Femur (tissue), 1 donor: ENCODE measurements around the gene CDSN.

ENCODE experiments used
- DNase-seq: peaks from one replicate; pipeline ENCODE4 v3.0.0-alpha.2; 2017

Gene CDSN

DNA sequence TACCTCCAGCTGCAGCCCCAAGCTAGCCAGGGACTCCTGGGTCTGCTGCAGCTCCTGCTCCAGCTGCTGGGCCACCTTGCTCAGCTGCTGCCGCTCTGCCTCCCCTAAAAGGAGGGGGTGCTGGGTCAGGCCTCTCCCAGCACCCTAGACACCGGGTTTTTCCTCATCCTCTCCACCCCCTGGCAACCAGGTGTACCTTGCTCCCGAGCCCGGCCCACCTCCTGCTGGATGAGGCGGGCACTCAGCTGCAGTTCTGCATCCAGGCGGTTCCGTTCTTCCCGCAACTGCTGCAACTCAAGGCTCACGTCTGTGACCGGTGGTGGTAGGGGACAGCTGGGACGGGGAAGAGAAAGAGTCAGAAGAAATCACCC, 24.7 kb upstream of the CDSN start:
- no peak for DNase-seq

GRCh38 chr6:31144296-31144969, 24.2 kb upstream of the CDSN start:
- DNase-seq, result no peak

- DNase-seq, result peak; percentile 57
Observed at GRCh38 chr6:31143148-31143547, 22.9 kb upstream of the CDSN start.

DNA sequence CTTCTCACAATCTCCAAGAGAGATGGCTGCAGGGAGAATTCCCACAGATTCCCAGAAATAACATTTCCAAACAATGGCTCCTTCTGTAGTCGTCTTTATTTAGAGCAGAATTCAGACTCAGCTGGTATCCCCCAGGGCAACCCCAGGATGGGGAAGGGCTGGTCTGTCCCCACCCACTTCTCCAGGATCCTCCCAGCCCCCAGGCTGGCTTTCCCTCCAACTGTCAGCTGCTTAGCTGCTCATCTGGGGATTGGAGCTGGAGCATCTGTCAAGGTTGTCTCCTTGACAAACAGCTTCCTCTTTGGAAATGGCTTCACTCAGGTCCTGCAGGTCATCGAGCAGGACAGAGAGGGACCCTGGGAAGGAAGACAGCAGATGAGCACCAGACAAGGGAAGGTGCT, 22.1 kb upstream of the CDSN start:
- no peak for DNase-seq

- DNase-seq, result no peak
Observed at GRCh38 chr6:31140643-31141042, 20.4 kb upstream of the CDSN start.

DNA sequence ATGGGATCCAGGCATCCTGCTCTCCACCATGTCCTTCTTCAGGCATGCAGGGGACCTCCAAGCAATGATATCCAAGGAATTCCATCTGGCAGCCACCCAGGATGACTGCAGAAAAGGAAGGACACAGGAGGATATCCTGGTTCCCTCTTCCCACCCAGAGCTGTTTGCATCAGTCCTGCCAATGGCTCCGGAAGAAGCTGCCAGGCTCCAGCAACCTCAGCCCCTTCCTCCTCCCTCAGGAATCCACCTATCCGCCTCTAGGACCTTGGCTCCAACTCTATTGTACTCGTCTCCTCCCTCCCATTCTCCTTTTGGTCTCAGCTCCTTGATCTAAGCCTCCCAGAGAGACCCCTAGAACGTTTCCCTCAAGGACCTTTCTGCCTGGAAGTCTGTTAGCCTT, 19.4 kb upstream of the CDSN start:
- no peak for DNase-seq

DNA sequence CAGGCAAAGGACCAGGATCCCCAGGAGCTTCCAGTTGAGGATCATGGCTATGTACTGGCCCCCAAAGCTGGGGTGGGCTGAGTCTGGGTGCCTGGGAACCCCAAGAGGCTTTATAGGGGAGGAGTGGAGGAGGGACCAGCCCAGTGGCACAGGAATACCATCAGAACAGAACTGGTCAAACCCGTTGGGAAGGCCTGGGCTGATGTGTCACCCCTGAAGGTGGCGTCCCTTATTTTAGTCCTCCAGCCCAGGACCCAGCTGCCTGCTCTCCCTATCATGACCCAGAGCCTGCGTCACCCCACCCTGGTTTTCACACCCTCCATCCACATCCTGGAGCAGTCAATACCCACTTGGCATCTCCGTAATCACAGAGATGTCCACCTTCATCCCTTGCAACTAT, 18.7 kb upstream of the CDSN start, which contains the start of gene PSORS1C2:
Gene PSORS1C2 (minus strand): TSS at position 85 of the 400 bp plus-strand sequence. CDS start 40 bp downstream, at position 45.
- DNase-seq, result no peak

DNA sequence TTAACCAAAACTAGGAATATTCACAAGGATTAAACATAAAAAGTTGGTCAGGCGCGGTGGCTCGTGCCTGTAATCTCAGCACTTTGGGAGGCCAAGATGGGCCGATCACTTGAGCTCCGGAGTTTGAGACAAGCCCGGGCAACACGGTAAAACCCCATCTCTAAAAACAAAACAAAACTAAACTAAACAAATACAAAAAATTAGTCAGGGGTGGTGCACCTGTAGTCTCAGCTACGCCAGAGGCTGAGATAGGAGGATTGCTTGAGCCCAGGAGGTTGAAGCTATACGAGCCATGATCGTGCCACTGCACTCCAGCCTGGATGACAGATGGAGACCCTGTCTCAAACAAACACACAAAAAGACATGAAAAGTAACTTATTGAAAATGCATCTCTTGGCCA, 15.5 kb upstream of the CDSN start:
- no peak for DNase-seq

- no peak for DNase-seq
Observed at GRCh38 chr6:31132806-31133205, 12.6 kb upstream of the CDSN start.

DNA sequence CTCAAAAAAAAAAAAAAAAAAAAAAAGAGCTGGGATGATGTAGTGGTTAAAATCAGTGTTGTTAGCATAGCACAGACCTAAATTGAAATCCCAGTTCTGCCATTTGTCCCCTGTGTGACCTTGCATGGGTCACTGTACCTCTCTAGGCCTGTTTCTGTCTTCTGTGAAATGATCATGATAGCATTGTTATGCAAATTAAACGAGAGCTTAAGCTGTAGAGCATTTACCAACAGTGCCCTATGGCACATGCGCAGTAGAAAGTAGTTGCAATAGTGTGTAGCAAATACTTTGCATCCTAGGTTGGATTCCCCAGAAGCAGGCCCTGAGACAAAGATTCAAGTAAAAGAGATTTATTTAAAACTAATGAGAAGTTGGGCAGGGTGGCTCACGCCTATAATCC, 11.3 kb upstream of the CDSN start:
- no peak for DNase-seq

DNA sequence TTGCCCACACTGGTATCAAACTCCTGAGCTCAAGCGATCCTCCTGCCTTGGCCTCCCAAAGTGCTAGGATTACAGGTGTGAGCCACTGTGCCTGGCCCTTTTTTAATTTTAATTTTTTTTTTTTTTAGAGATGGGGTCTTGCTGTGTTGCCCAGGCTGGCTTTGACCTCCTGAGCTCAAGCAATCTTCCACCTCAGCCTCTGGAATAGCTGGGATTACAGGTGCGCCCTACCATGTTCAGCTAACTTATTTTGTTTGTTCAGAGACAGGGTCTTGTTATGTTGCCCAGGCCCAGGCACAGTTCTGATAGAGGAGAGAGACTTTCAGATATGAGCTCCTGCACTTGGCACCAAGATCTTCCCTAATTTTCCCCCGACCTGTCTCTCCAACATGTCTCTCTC, 10.5 kb upstream of the CDSN start:
- DNase-seq, result no peak

DNA sequence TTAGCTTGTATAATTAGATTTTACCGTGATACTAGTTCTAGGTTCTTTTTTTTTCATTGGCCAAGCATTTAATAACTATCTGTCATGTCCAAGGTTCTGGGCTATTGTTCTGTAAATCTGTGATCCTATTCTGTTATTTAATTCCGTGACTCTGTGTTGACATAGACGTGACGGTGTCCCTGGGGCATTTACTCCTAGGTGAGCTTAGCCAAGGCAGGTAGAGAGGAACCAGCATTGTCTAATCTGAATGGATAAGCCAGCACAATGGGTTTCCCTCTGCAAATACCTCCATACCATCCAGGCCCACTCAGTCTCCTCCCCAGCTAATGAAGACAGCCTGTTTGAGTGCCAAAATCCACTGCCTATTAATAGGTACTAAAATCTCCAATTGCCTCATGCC, 8.9 kb upstream of the CDSN start:
- DNase-seq, result no peak

- no peak for DNase-seq
Observed at GRCh38 chr6:31128093-31128676, 7.9 kb upstream of the CDSN start.

GRCh38 chr6:31126396-31127175, 6.3 kb upstream of the CDSN start:
- no peak for DNase-seq

DNA sequence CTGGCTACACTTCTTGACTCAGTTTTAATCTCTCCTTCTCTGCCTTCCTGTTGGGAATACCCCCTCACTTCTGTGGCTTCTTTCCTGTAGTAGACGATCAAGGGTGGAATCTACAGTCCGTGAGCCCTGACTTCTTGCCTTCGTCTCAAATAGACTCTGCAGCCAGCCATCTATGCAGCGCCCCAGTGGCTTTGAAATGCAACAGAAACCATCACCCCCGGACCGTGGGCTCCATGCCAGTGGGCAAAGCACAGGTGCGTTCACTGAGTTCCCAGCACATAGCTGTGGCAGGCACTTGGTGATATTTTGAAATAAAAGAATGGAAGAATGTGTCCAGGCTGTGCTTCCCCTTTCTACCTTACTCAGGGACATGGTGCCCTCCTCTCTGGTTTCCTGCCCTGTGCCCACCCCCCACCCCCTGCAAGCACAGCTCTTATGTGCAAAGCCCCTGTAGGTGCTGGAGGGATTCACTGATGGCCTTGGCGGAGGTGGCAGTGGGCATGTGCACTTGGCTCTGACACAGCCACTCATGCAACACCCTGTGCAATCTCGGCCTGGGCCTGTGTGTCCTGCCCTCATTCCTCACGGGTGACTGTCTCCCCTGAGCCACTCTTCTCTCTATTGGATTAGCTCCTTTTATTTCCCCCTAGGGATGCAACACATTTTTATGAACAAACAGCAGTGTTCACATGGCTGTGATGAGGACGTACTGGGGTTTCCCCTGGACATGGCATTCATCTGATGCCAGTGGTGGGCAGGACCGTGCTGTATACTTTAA, 5.5 kb upstream of the CDSN start:
- DNase-seq, result no peak

DNA sequence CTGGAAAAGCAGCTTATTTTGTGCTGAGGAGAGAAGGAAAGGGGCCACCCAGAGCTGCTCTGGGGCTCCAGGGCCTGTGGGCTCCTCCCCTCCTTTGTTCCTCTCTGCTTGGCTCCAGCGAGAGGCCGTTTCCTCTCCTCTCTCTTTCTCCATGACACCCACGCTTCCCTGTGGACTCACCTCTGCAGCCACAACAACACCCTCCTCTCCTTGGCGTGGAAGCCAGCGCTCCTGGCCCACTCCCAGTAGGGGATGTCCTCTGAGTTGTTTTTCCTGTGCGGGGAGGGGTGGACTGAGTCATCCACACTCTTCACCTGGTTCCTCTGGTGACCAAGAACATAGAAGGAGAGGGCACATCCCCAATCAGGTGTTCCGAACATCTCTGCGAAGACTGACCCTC, 4.9 kb upstream of the CDSN start:
- peak; percentile 66 for DNase-seq

DNA sequence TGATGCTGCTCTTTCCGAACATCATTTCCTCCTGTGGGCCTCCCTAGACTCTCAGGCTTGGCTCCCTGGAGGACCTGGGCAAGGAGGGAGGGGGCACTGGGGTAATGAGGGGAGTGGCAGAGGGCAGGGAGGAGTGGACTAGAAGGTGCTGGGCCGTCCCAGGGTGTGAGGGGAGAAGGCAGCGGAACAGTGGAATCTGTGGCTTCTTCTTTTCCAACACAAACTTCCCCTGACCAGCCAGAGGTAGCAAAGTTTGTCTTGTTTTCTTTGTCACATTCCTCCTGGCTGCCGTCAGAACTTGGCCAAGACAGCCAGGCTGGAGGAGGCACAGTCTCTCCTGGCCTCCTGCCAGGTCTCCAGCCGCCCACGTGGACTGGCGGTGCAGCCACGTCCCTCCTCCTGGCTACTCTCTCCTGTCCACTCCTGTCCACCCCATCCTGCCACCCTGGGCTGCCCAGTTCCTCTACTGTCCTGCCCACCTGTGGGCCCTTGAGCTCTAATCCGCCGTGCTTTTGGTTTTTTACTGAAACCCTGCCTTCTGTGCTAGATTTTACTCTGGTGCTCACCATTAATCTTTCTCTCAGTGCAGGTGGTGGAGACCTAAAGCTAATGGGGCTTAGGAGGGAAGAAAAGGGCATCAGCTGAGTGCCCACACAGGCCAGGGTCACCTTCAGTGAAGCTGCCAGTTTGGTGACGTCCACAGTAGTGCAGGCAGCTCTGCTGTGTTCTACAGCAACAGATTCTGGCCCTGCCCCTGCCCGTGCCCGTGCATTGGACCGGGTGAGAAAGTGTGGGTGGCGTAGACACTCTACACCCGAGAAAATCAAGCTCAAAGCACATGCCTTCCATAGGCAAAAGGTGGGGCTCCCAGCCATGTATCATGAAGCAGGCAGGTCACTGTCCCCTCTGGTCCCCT, 2.8 kb upstream of the CDSN start:
- DNase-seq, result peak; percentile 83

GRCh38 chr6:31121131-31121790, 1.0 kb upstream of the CDSN start:
- no peak for DNase-seq

GRCh38 chr6:31118178-31118577, 2.1 kb downstream of the CDSN start:
- no peak for DNase-seq

DNA sequence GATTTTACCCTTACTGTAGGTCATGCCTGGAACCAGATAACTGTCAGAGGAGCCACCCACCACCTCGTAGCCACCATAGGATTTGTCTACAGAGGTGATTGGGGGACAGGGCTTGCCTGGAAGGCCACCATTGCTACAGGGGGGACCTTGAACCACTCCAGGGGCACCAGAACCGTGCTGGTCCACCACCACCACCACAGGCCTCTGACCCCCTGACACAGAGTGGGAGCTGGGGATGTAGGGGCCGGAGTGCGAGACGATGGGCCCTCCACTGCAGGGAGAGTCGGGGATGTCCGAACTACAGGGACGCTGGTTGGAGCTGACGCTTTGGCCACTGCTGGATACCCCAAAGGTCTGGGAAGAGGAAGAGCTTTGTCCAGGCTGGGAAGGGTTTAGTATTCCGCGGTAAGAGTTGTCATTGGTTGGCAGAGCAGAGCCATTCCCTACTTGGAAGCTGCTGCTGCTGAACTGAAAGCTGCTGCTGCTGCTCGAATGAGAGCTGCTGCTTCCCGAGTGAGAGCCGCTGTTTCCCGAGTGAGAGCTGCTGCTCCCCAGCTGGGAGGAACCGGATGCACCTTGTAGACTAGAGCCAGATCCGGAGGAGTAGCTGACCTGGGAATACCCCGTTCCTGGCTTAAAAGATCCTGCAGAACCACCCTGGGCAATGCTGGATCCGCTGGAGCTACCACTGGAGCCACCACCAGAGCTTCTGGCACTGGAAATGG, 3.4 kb downstream of the CDSN start:
- no peak for DNase-seq

- no peak for DNase-seq
Observed at GRCh38 chr6:31115941-31116560, 4.2 kb downstream of the CDSN start.
